NCI-H69 (cell line): Measurements from ENCODE around the gene ZNF30.
"Not testable (repeated sequence)": the region's sequence is repeated elsewhere in the genome, so short reads cannot be mapped to it uniquely, and the experiment has no call there.

ENCODE experiments used
- DNase-seq: peaks from one replicate; lab custom pipeline; 2025; lab: John Stamatoyannopoulos, UW

ZNF30 gene

GRCh38 chr19:34960103-34960805 lies 33.6 kb downstream of the ZNF30 start:
- DNase-seq = no peak

GRCh38 chr19:34960940-34961679 lies 34.4 kb downstream of the ZNF30 start:
- no peak for DNase-seq

- DNase-seq = peak; percentile 25
Observed at GRCh38 chr19:34961775-34962686, 35.3 kb downstream of the ZNF30 start.

- DNase-seq = no peak
Observed at GRCh38 chr19:34962687-34963572, 36.2 kb downstream of the ZNF30 start.

- peak; percentile 72 for DNase-seq
Observed at GRCh38 chr19:34963573-34964406, 37.1 kb downstream of the ZNF30 start, which contains the start of gene ZNF792. Gene ZNF792, minus strand, starts transcription at chr19:34964229. Its CDS starts 567 bp downstream, at chr19:34963662.

GRCh38 chr19:34964598-34964997 lies 37.9 kb downstream of the ZNF30 start:
- DNase-seq = no peak

GRCh38 chr19:34965505-34965904 lies 38.8 kb downstream of the ZNF30 start:
- DNase-seq = not testable (repeated sequence)

DNA sequence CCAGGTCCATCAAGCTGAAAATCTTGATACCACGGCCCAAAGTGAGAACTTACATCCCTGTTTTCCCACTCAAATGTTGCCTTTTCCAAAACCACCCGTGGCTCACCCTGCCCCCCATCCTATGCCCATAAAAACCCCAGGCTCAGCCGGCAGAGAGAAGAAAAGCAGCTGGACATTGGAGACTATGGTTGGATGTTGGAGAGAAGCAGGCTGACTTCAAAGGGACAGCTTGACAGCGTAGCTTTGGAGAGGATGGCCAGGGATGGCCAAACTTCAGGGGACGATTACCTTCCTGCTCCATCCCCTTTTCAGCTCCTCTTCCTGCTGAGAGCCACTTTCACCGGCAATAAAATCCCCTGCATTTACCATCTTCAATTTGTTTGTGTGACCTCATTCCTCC lies 40.8 kb downstream of the ZNF30 start:
- no peak for DNase-seq

- DNase-seq = no peak
Observed at GRCh38 chr19:34969721-34970120, 43.0 kb downstream of the ZNF30 start.

DNA sequence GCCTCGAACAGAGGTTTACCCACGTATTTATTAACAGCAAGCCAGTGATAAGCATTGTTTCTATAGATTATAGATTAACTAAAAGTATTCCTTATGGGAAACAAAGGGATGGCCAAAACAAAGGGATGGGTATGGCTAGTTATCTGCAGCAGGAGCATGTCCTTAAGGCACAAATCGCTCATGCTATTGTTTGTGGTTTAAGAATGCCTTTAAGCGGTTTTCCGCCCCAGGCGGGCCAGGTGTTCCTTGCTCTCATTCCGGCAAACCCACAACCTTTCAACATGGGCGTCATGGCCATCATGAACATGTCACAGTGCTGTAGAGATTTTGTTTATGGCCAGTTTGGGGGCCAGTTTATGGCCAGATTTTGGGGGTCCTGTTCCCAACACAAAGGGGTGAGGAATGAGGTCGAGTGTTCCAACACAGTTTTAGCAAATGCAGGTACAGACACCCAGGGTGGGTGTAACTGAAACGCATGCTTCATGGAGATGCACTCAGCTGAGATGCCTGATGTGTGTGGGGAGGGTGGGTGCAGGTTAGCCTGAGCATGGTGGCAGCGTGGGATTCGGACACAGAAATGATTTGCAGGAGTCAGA lies 43.6 kb downstream of the ZNF30 start:
- DNase-seq = not testable (repeated sequence)

DNA sequence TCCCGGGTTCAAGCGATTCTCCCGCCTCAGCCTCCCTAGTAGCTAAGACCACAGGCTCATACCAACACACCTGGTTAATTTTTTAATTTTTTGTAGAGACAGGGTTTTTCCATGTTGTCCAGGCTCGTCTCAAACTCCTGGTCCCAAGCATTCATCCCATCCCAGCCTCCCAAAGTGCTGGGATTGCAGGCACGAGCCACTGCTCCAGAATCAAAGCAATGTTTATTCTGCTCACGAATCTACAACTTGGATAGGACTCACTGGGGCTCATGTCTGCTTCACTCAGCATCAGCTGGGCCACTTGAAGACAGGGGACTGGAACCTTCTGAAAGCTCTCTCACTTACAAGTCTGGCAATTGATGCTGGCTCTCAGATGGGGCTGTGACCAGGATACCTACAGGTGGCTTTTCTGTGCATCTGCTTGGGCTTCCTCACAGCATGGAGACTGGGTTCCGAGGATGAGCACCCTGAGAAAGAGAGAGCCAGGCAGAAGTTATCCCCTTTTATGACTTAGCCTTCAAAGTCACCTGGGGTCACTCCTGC lies 45.5 kb downstream of the ZNF30 start:
- DNase-seq = no peak

DNA sequence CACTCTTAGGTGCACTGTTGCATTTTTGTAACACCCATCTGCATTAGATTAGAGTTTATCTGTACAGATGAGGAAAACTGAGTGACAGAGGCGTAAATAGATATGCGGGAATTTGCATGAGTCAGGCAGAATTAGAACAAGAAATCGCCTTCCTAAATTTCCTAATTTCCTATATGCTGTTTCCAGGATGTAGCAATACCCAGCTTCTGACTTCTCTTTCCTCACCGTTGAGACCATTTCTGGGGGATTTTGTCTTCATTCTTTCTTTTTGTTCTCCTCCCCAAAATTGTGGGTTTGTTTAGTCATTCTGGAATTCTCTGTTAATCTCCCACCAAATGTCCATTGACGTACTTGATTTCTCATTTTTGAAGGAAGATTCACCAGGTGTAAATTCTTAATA lies 47.9 kb downstream of the ZNF30 start:
- DNase-seq = no peak

- DNase-seq = no peak
Observed at GRCh38 chr19:34975056-34975455, 48.4 kb downstream of the ZNF30 start.

DNA sequence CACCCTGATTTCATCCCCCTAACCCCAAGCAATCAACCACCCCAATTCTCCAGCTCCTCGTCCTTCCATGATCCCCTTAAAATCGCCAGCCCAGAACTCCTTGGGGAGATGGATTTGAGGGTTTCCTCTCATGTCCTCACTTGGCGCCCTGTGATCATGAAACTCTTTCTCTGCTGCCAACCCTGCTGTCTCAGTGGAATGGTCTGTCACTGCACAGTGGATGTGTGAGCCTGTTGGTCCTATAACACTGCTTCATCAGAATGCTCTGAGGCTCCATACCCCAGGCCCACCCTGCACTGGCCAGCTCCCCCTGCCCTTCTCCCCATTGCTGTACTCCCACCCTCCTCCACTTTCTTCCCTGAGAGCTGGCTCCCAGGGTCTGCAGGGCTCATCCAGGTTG lies 49.9 kb downstream of the ZNF30 start:
- no peak for DNase-seq

GRCh38 chr19:34979819-34980640 lies 53.3 kb downstream of the ZNF30 start:
- no peak for DNase-seq

DNA sequence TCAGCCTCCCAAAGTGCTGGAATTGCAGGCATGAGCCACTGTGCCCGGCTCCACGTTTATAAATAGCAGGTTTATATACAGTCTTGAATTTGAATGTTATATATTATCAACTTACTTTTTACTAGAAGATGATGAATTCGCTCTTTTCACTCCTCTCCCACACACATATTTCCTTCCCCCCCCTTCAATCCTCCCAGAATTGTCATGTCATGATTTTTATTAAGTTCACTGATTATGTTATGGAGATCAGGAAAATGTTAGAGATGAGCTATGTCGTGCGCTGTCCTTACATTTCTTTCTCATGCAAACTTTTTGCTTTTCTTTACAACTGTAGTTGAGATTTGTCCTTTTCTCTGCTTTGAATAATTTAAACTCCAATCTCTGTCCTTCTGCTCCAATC lies 55.6 kb downstream of the ZNF30 start:
- DNase-seq = no peak

GRCh38 chr19:34983786-34984185 lies 57.1 kb downstream of the ZNF30 start:
- DNase-seq = no peak

- DNase-seq = no peak
Observed at GRCh38 chr19:34984287-34984686, 57.6 kb downstream of the ZNF30 start.
